GM19467 (cell line): ENCODE measurements around the gene INO80E.
A peak's percentile ranks its signal among the peaks of the same experiment; 100 is the strongest.

Experiments used
- ATAC-seq: cut with Tn5 transposase; IDR thresholded peaks from one replicate; pipeline ENCODE4 v1.9.1; 2021; ENCODE audit warnings: mild to moderate bottlenecking, moderate library complexity; ENCODE audit not compliant: unreplicated experiment

The INO80E gene

GRCh38 chr16:29991571-29991904 lies 4.5 kb upstream of the INO80E start:
- ATAC-seq: no peak

GRCh38 chr16:29992344-29992967 lies 3.6 kb upstream of the INO80E start:
- ATAC-seq: no peak

GRCh38 chr16:29993191-29993902 lies 2.7 kb upstream of the INO80E start:
- no peak for ATAC-seq

GRCh38 chr16:29993903-29994599 lies 2.0 kb upstream of the INO80E start:
- ATAC-seq: no peak

- peak; percentile 26 for ATAC-seq
These were observed 1.3 kb upstream of the INO80E start for GRCh38 chr16:29994600-29995323.

- peak; percentile 38 for ATAC-seq
These were observed 624 bp upstream of the INO80E start, which contains the start of gene HIRIP3 for GRCh38 chr16:29995324-29995910. Gene HIRIP3 (minus strand): TSS chr16:29995617. CDS start chr16:29995605, 12 bp downstream.

- no peak for ATAC-seq
These were observed 767 bp downstream of the INO80E start for GRCh38 chr16:29996766-29997250.

- no peak for ATAC-seq
These were observed 3.6 kb downstream of the INO80E start for GRCh38 chr16:29999605-30000004.

GRCh38 chr16:30000735-30001631 lies 4.9 kb downstream of the INO80E start:
- no peak for ATAC-seq

- no peak for ATAC-seq
These were observed 6.7 kb downstream of the INO80E start for GRCh38 chr16:30002614-30003346.

- ATAC-seq: no peak
These were observed 7.8 kb downstream of the INO80E start for GRCh38 chr16:30003670-30004423.

GRCh38 chr16:30004424-30004776 lies 8.4 kb downstream of the INO80E start:
- ATAC-seq: no peak

GRCh38 chr16:30004811-30005242 lies 8.8 kb downstream of the INO80E start:
- no peak for ATAC-seq

- no peak for ATAC-seq
These were observed 9.5 kb downstream of the INO80E start for GRCh38 chr16:30005341-30006094.

GRCh38 chr16:30006095-30006473 lies 10.0 kb downstream of the INO80E start:
- no peak for ATAC-seq

GRCh38 chr16:30006659-30007377 lies 10.8 kb downstream of the INO80E start:
- no peak for ATAC-seq

- no peak for ATAC-seq
These were observed 11.4 kb downstream of the INO80E start for GRCh38 chr16:30007378-30007895.
